Measurements from ENCODE around the gene DNAJB12. TPM values are rescaled to one million over a fixed set of nuclear protein-coding genes. Genes with fewer than 3 reads are reported as not detected.
"Not testable (repeated sequence)": the region's sequence is repeated elsewhere in the genome, so short reads cannot be mapped to it uniquely, and the experiment has no call there.

The DNAJB12 gene
- 25.9 and 27.6 TPM in 2 replicates for total RNA-seq (2021)
- long read RNA-seq, full-length matches to known transcripts = 205 of 313 reads
- long read RNA-seq, partial matches to known transcripts = 18 of 313 reads
- long read RNA-seq, other reads (novel, unspliced or antisense) = 90 of 313 reads

GRCh38 chr10:72354356-72355213 is at the start of gene DNAJB12:
Gene DNAJB12 (minus strand): TSS chr10:72354919. CDS start chr10:72354897, 22 bp downstream.
- Histone ChIP-seq H3K4me2 (ENCODE audit: insufficient read depth, insufficient read length, low read length) (peak within 1 kb of the TSS; percentile 80), H2BK120ac (ENCODE audit: low read depth, low read length, poor library complexity, severe bottlenecking) (no peak within 1 kb of the TSS), H4K8ac (replicated peaks; ENCODE audit: insufficient read length, low read depth, low read length) (peak within 1 kb of the TSS; percentile 22), H3K56ac (ENCODE audit: insufficient read length, low read depth, low read length) (no peak within 1 kb of the TSS), H3K18ac (ENCODE audit: insufficient read length, low read depth, low read length) (peak within 1 kb of the TSS; percentile 100), H4K5ac (ENCODE audit: insufficient read length, low read depth, low read length) (peak within 1 kb of the TSS; percentile 74), H4K20me1 (ENCODE audit: control insufficient read depth, insufficient read depth, insufficient read length) (no peaks in the 10 kb centered on the region), H2BK5ac (ENCODE audit: insufficient read length, low read length) (peak within 1 kb of the TSS; percentile 66), H3K4ac (ENCODE audit: low read depth, low read length) (no peak within 1 kb of the TSS; the same call in 1 of the 2 replicates), H3K4me1 (ENCODE audit: insufficient read depth, low read length) (no peaks in the 10 kb centered on the region), H3K23ac (ENCODE audit: insufficient read length, low read depth, low read length) (no peak within 1 kb of the TSS), H3K79me1 (ENCODE audit: insufficient read depth, low read depth, low read length, poor library complexity, severe bottlenecking) (no peaks in the 10 kb centered on the region), H2AK5ac (ENCODE audit: insufficient read length, low read length) (no peak within 1 kb of the TSS), H3K27ac (ENCODE audit: insufficient read length, low read depth, low read length) (peak within 1 kb of the TSS; percentile 78), H2BK15ac (ENCODE audit: low read depth, low read length) (no peak within 1 kb of the TSS), H2AFZ (ENCODE audit: low read length) (peak within 1 kb of the TSS; percentile 63), H3K27me3 (ENCODE audit: insufficient read depth, low read length) (no peaks in the 10 kb centered on the region), H3K79me2 (ENCODE audit: insufficient read depth, low read length) (peaks cover 2% of the 10 kb centered on the region; the same call in 1 of the 2 replicates), H3K14ac (ENCODE audit: insufficient read depth, low read length) (peak within 1 kb of the TSS; percentile 97), H4K91ac (ENCODE audit: insufficient read length, low read depth, low read length) (no peak within 1 kb of the TSS), H3T11ph (ENCODE audit: low read length) (peak within 1 kb of the TSS; percentile 87), H3K23me2 (ENCODE audit: insufficient read length, low read depth, low read length, poor library complexity, severe bottlenecking) (peaks cover 5% of the 10 kb centered on the region), H3K9ac (ENCODE audit: extremely low read depth, insufficient read length, low read length) (peak within 1 kb of the TSS; percentile 98), H3K9me3 (ENCODE audit: control insufficient read depth, low read depth, low read length) (no peaks in the 10 kb centered on the region), H2BK12ac (ENCODE audit: insufficient read length, low read depth, low read length) (peak within 1 kb of the TSS; percentile 83), H2BK20ac (ENCODE audit: low read depth, low read length, poor library complexity, severe bottlenecking) (no peak within 1 kb of the TSS)
- Mint-ChIP-seq H3K36me3 (ENCODE audit: insufficient read depth in 1 of 3, low read depth in 3 of 3) (peaks cover 0 to 14% (median 3%) of the 10 kb centered on the region in 3 experiments; a peak in 4 of 7 replicates), H3K9me3 (no peaks in the 10 kb centered on the region), H3K27ac (peak within 1 kb of the TSS; percentile 99 to 100 (median 100)), H3K4me3 (peak within 1 kb of the TSS; percentile 97), H3K4me1 (peaks cover 25 to 28% of the 10 kb centered on the region in 2 experiments), H3K27me3 (ENCODE audit: low read depth) (no peaks in the 10 kb centered on the region)
- DNase-seq = peak; percentile 95
- TF ChIP-seq CTCF (conservative IDR thresholded peaks at IDR 0.05) = no peak
- WGBS (ENCODE audit: extremely low coverage, insufficient read length, low lambda C conversion rate) = no CpG with 5 or more reads among the region's 74 CpGs

DNA sequence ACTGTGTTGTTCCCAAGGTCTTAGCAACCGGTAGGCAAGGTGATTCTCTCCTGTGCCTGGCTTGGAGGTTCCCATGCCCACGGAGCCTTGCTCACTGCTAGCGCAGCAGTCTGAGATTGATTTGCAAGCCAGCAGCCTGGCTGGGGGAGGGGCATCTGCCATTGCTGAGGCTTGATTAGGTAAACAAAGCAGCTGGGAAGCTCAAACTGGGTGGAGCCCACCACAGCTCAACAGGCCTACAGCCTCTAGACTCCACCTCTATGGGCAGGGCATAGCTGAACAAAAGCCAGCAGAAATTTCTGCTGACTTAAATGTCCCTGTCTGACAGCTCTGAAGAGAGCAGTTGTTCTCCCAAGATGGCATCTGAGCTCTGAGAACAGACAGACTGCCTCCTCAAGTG is 40.9 kb upstream of the DNAJB12 start:
- not testable (repeated sequence) for H4K91ac ChIP-seq (ENCODE audit: insufficient read length, low read depth, low read length); H3T11ph ChIP-seq (ENCODE audit: low read length); H2BK20ac ChIP-seq (ENCODE audit: low read depth, low read length, poor library complexity, severe bottlenecking); H2BK120ac ChIP-seq (ENCODE audit: low read depth, low read length, poor library complexity, severe bottlenecking); H4K5ac ChIP-seq (ENCODE audit: insufficient read length, low read depth, low read length); H2AFZ ChIP-seq (ENCODE audit: low read length); H3K9me3 Mint-ChIP-seq; H4K20me1 ChIP-seq (ENCODE audit: control insufficient read depth, insufficient read depth, insufficient read length); H3K23ac ChIP-seq (ENCODE audit: insufficient read length, low read depth, low read length); H3K4ac ChIP-seq (ENCODE audit: low read depth, low read length); H2BK15ac ChIP-seq (ENCODE audit: low read depth, low read length); H3K79me2 ChIP-seq (ENCODE audit: insufficient read depth, low read length); H3K23me2 ChIP-seq (ENCODE audit: insufficient read length, low read depth, low read length, poor library complexity, severe bottlenecking); H3K18ac ChIP-seq (ENCODE audit: insufficient read length, low read depth, low read length); H3K27me3 Mint-ChIP-seq (ENCODE audit: low read depth); H2BK5ac ChIP-seq (ENCODE audit: insufficient read length, low read length); H3K27me3 ChIP-seq (ENCODE audit: insufficient read depth, low read length); H2BK12ac ChIP-seq (ENCODE audit: insufficient read length, low read depth, low read length); H3K14ac ChIP-seq (ENCODE audit: insufficient read depth, low read length); H3K4me3 Mint-ChIP-seq; H3K9ac ChIP-seq (ENCODE audit: extremely low read depth, insufficient read length, low read length); H4K8ac ChIP-seq (replicated peaks; ENCODE audit: insufficient read length, low read depth, low read length); H3K27ac ChIP-seq (ENCODE audit: insufficient read length, low read depth, low read length); H3K56ac ChIP-seq (ENCODE audit: insufficient read length, low read depth, low read length); H3K4me1 ChIP-seq (ENCODE audit: insufficient read depth, low read length); H3K9me3 ChIP-seq (ENCODE audit: control insufficient read depth, low read depth, low read length); H3K4me2 ChIP-seq (ENCODE audit: insufficient read depth, insufficient read length, low read length); H2AK5ac ChIP-seq (ENCODE audit: insufficient read length, low read length); H3K79me1 ChIP-seq (ENCODE audit: insufficient read depth, low read depth, low read length, poor library complexity, severe bottlenecking)
- Mint-ChIP-seq H3K4me1 (peaks cover 9 to 10% of the 10 kb centered on the region in 2 experiments), H3K27ac (peak overlapping the region in 1 of 3 experiments; percentile 93; a peak in 3 of 7 replicates), H3K36me3 (ENCODE audit: insufficient read depth in 1 of 3, low read depth in 3 of 3) (peaks cover 8 to 16% (median 8%) of the 10 kb centered on the region in 3 experiments; a peak in 6 of 7 replicates)
- DNase-seq = peak; percentile 72
- WGBS (ENCODE audit: extremely low coverage, insufficient read length, low lambda C conversion rate) = no CpG with 5 or more reads among the region's 3 CpGs
